GM19328 (cell line): ENCODE results near the gene P2RX2.

Experiments
- ATAC-seq: cut with Tn5 transposase; IDR thresholded peaks from one replicate; pipeline ENCODE4 v1.9.1; 2021; ENCODE audit warnings: mild to moderate bottlenecking, moderate library complexity; ENCODE audit not compliant: unreplicated experiment

Gene P2RX2

GRCh38 chr12:132600048-132601032 is 18.2 kb upstream of the P2RX2 start:
- ATAC-seq, result no peak

- ATAC-seq, result no peak
Observed at GRCh38 chr12:132601171-132601883, 17.2 kb upstream of the P2RX2 start.

GRCh38 chr12:132602572-132603239 is 15.9 kb upstream of the P2RX2 start:
- no peak for ATAC-seq

GRCh38 chr12:132603240-132604150 is 15.1 kb upstream of the P2RX2 start:
- ATAC-seq, result no peak

- ATAC-seq, result no peak
Observed at GRCh38 chr12:132604151-132604618, 14.4 kb upstream of the P2RX2 start.

GRCh38 chr12:132604668-132605441 is 13.7 kb upstream of the P2RX2 start:
- ATAC-seq, result no peak

- ATAC-seq, result no peak
Observed at GRCh38 chr12:132605892-132606291, 12.7 kb upstream of the P2RX2 start.

GRCh38 chr12:132606466-132606865 is 12.1 kb upstream of the P2RX2 start:
- ATAC-seq, result no peak

- no peak for ATAC-seq
Observed at GRCh38 chr12:132606927-132607326, 11.6 kb upstream of the P2RX2 start.

- ATAC-seq, result no peak
Observed at GRCh38 chr12:132608231-132609171, 10.1 kb upstream of the P2RX2 start.

- no peak for ATAC-seq
Observed at GRCh38 chr12:132610051-132610759, 8.4 kb upstream of the P2RX2 start, which contains the start of gene LRCOL1. TSS of gene LRCOL1 (minus strand) at chr12:132610582. CDS start at chr12:132606251, 4,331 bp downstream.

- ATAC-seq, result no peak
Observed at GRCh38 chr12:132610866-132611602, 7.5 kb upstream of the P2RX2 start.

GRCh38 chr12:132611620-132612019 is 7.0 kb upstream of the P2RX2 start:
- no peak for ATAC-seq

- no peak for ATAC-seq
Observed at GRCh38 chr12:132614029-132614428, 4.5 kb upstream of the P2RX2 start.

GRCh38 chr12:132614861-132615578 is 3.6 kb upstream of the P2RX2 start:
- no peak for ATAC-seq

GRCh38 chr12:132615579-132616038 is 3.0 kb upstream of the P2RX2 start:
- ATAC-seq, result no peak
